Stomach (tissue), 9 donors: ENCODE measurements around the gene XRCC1. TPM values are rescaled to one million over a fixed set of nuclear protein-coding genes. Genes with fewer than 3 reads are reported as not detected.
"Not testable (repeated sequence)": the region's sequence is repeated elsewhere in the genome, so short reads cannot be mapped to it uniquely, and the experiment has no call there.

Experiments used
- DNase-seq, 2 donors: peaks; one replicate each; pipeline versions ENCODE4 v3.0.0 to v3.0.0-alpha.2; 2013 to 2019
- H3K27ac ChIP-seq, 5 donors: fragments of 200-600 bp in 4 of 5; sonication (generic) in 4 of 5; one replicate each; pipeline ENCODE4 v1.5.1; 2013 to 2019; ENCODE audit warnings: mild to moderate bottlenecking in 1 of 5, moderate library complexity in 1 of 5
- H3K27me3 ChIP-seq, 3 donors: fragments of 200-600 bp; sonication (generic); one replicate each; pipeline ENCODE4 v1.5.1; 2017 to 2019; ENCODE audit warnings: mixed run types in 1 of 3
- H3K36me3 ChIP-seq, 4 donors: fragments of 200-600 bp; sonication (generic); 1 replicate in 3 of 4; 2 replicates in 1 of 4; pipeline ENCODE4 v1.5.1; 2016 to 2019
- H3K4me1 ChIP-seq, 4 donors: fragments of 200-600 bp; sonication (generic); one replicate each; pipeline ENCODE4 v1.5.1; 2016 to 2019
- H3K4me3 ChIP-seq, 4 donors: fragments of 200-600 bp; sonication (generic) in 3 of 4; one replicate each; pipeline ENCODE4 v1.5.1; 2016 to 2019; ENCODE audit warnings: mild to moderate bottlenecking in 1 of 4
- H3K9me3 ChIP-seq, 4 donors: fragments of 200-600 bp; sonication (generic); one replicate each; pipeline ENCODE4 v1.5.1; 2016 to 2019
- EP300 ChIP-seq: sonication (generic); formaldehyde crosslinking; IDR thresholded peaks from one replicate; pipeline ENCODE4 v1.6.1; 2017; ENCODE audit warnings: antibody characterized with exemption
- POLR2A ChIP-seq, 4 donors: fragments of 450-650 bp; IDR thresholded peaks; one replicate each; pipeline ENCODE4 v1.6.1; 2016; ENCODE audit warnings: antibody characterized with exemption in 4 of 4, control low read depth in 2 of 4, mild to moderate bottlenecking in 1 of 4, moderate library complexity in 1 of 4
- POLR2AphosphoS5 ChIP-seq, 3 donors: sonication (generic); formaldehyde crosslinking; IDR thresholded peaks; one replicate each; pipeline ENCODE4 v1.6.1; 2016; ENCODE audit warnings: antibody characterized with exemption in 3 of 3
- WGBS, 5 donors: extraction: QIAGEN DNeasy Blood & Tissue Kit in 3 of 5; methylation state at CpG; one replicate each; pipeline versions ENCODE4 v1.1.5 to v1.1.7; 2013 to 2018; 5-methylcytosine and 5-hydroxymethylcytosine counted together
- intact Hi-C: fragments of 100-400 bp; cut with DNase I; formaldehyde crosslinking; loops from one replicate; pipeline ENCODE4 v1.15.1; 2023; ENCODE audit warnings: low total_unique reads
- polyA plus RNA-seq, 3 donors: library from polyadenylated mRNA; stranded (reverse); fragments of 200-250 nt; gene quantifications; one replicate each; pipeline ENCODE4 v1.2.3, GENCODE V29; 2013
- total RNA-seq, 5 donors: library from RNA; depleted of rRNA; stranded (reverse); fragments of >200 nt; gene quantifications; one replicate each; pipeline versions ENCODE4 v1.1.0 to v1.2.3, GENCODE V29; 2014 to 2016
- TF ChIP-seq, protein P1 (sequence below), 7 experiments: fragments of 450-650 bp in 4 of 7; fragments of 200-600 bp in 3 of 7; sonication (generic) in 3 of 7; IDR thresholded peaks; one replicate each; pipeline ENCODE4 v1.5.1; 2016 to 2019; ENCODE audit warnings: antibody characterized with exemption in 7 of 7, control low read depth in 2 of 7, mild to moderate bottlenecking in 1 of 7
- donor health status: healthy with polysubstance abuse.
- donor health status: Bipolar disorder and iron deficiency.
- donor health status: healthy.

The XRCC1 gene
- total and polyA plus RNA-seq, 8 donors: 10.8 to 42.5 (median 17.4) TPM

DNA sequence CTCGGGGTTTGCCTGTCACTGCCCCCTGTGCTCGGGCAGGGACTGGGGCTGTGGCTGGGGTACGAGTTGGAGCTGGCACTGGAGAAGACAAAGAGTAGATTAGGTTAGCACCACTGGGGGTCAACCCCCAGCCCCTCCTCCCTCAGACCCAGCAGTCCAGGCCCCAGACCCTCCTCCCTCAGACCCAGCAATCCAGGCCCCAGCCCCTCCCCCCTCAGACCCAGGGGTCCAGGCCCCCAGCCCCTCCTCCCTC lies 23.2 kb downstream of the XRCC1 start:
- no peaks in the 10 kb centered on the region for H3K4me1 ChIP-seq
- H3K4me3 ChIP-seq: no peak overlapping the region
- H3K9me3 ChIP-seq: no peaks in the 10 kb centered on the region
- 80 to 94% (median 85%) methylated on average over 3 of the region's 3 CpGs for WGBS, 5 donors
- DNase-seq: no peak
- no peak for TF ChIP-seq EP300
- no peak for TF ChIP-seq POLR2A (IDR thresholded peaks at IDR 0.05)
- TF ChIP-seq, protein P1, sequence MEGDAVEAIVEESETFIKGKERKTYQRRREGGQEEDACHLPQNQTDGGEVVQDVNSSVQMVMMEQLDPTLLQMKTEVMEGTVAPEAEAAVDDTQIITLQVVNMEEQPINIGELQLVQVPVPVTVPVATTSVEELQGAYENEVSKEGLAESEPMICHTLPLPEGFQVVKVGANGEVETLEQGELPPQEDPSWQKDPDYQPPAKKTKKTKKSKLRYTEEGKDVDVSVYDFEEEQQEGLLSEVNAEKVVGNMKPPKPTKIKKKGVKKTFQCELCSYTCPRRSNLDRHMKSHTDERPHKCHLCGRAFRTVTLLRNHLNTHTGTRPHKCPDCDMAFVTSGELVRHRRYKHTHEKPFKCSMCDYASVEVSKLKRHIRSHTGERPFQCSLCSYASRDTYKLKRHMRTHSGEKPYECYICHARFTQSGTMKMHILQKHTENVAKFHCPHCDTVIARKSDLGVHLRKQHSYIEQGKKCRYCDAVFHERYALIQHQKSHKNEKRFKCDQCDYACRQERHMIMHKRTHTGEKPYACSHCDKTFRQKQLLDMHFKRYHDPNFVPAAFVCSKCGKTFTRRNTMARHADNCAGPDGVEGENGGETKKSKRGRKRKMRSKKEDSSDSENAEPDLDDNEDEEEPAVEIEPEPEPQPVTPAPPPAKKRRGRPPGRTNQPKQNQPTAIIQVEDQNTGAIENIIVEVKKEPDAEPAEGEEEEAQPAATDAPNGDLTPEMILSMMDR (IDR thresholded peaks at IDR 0.05): no peak
- no peak for TF ChIP-seq POLR2AphosphoS5 (IDR thresholded peaks at IDR 0.05)
- no peak overlapping the region for H3K27ac ChIP-seq
- no peaks in the 10 kb centered on the region for H3K27me3 ChIP-seq
- peaks cover 35 to 89% (median 80%) of the 10 kb centered on the region in 4 donors for H3K36me3 ChIP-seq
- intact Hi-C loops: loop anchor here (10.0 kb wide), 1 partner anchor 103 kb away; no protein-coding TSS in a partner anchor

DNA sequence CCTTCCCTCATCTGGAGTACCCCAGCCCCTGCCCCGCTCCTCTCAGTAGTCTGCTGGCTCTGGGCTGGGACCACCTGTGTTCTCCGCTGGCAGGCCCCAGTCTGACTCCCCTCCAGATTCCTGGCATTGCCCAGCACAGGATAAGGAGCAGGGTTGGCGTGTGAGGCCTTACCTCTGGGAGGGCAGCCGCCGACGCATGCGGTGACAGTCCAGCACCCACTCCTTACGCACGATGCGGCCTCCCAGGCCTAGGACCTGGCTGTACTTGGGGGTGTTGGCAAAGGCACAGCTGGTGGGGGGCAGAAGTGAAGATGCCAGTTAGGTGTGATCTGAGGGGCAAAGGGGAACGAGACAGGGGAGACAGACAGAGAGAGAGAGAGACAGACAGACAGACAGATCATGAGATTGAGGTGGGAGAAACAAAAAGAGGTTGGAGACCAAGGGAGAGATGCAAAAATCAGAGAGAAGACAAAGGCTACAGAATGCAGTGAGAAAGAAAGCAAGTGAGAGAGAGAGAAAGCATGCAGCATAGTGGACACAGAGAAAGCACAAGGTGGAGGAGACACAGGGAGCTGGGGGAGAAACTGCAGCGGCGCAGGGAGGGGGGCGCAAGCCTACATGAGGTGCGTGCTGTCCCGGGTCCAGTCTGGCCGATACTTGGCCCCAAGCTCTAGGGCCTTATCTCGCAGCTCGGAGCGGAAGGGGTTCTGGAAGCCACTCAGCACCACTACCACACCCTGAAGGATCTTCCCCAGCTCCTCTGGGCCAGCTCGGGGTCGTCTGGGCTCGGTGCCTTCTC lies 23.7 kb downstream of the XRCC1 start:
- H3K9me3 ChIP-seq: no peaks in the 10 kb centered on the region
- peaks cover 35 to 90% (median 79%) of the 10 kb centered on the region in 4 donors for H3K36me3 ChIP-seq
- TF ChIP-seq POLR2A (IDR thresholded peaks at IDR 0.05): no peak
- TF ChIP-seq EP300: no peak
- TF ChIP-seq POLR2AphosphoS5 (IDR thresholded peaks at IDR 0.05): no peak
- TF ChIP-seq, protein P1 (IDR thresholded peaks at IDR 0.05): no peak
- no peaks in the 10 kb centered on the region for H3K27me3 ChIP-seq
- H3K27ac ChIP-seq: no peak overlapping the region
- H3K4me1 ChIP-seq: no peaks in the 10 kb centered on the region
- WGBS, 5 donors: 90 to 95% (median 91%) methylated on average over 21 to 23 of the region's 23 CpGs
- intact Hi-C loops: loop anchor here (10.0 kb wide), 1 partner anchor 103 kb away; no protein-coding TSS in a partner anchor
- no peak overlapping the region for H3K4me3 ChIP-seq
- DNase-seq: no peak

DNA sequence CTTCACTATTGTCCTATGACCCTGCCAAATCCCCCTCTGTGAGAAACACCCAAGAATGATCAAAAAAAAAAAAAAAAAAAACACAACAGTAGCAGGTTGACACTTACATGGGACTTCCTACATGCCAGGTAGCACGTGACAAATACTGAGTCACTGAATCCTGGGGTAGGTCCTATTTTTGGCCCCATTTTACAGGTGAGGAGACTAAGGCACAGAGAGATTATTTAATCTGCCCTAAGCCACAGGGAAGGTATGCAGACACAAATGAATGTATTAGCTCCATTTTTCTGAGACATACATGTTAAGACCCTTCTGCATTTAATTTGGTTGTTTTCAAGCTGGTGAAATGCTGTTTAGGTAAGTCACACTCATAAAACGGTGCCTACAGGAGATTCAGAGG lies 26.6 kb downstream of the XRCC1 start:
- intact Hi-C loops: no loop called here
- no peak for TF ChIP-seq EP300
- no peak for TF ChIP-seq POLR2AphosphoS5 (IDR thresholded peaks at IDR 0.05)
- no peak for TF ChIP-seq POLR2A (IDR thresholded peaks at IDR 0.05)
- TF ChIP-seq, protein P1 (IDR thresholded peaks at IDR 0.05): no peak
- H3K27ac ChIP-seq: no peak overlapping the region
- H3K27me3 ChIP-seq: no peaks in the 10 kb centered on the region
- WGBS, 5 donors: 84 to 94% (median 87%) methylated on average over 2 of the region's 2 CpGs
- DNase-seq: no peak
- no peaks in the 10 kb centered on the region for H3K4me1 ChIP-seq
- no peak overlapping the region for H3K4me3 ChIP-seq
- peaks cover 50 to 92% (median 81%) of the 10 kb centered on the region in 4 donors for H3K36me3 ChIP-seq
- H3K9me3 ChIP-seq: no peaks in the 10 kb centered on the region

DNA sequence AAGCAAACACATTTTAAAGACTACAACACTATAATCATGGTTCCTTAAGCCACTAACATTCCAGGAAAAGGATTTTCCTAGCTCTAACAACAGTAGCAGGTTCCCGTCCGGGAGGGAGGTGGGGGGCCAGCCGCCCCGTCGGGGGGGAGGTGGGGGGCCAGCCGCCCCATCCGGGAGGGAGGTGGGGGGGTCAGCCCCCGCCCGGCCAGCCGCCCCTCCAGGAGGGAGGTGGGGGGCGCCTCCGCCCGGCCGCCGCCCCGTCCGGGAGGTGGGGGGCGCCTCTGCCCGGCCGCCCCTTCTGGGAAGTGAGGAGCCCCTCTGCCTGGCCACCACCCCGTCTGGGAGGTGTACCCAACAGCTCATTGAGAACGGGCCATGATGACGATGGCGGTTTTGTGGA lies 27.4 kb downstream of the XRCC1 start:
- H3K4me1 ChIP-seq, intact Hi-C loops, H3K27me3 ChIP-seq, DNase-seq, H3K9me3 ChIP-seq, H3K4me3 ChIP-seq, H3K27ac ChIP-seq: not testable (repeated sequence)
- 75 to 95% (median 84%) methylated on average over 7 to 19 of the region's 24 CpGs; no CpG with 5 or more reads in 1 of the 5 donors for WGBS, 5 donors
- H3K36me3 ChIP-seq: peaks cover 53 to 92% (median 81%) of the 10 kb centered on the region in 4 donors

DNA sequence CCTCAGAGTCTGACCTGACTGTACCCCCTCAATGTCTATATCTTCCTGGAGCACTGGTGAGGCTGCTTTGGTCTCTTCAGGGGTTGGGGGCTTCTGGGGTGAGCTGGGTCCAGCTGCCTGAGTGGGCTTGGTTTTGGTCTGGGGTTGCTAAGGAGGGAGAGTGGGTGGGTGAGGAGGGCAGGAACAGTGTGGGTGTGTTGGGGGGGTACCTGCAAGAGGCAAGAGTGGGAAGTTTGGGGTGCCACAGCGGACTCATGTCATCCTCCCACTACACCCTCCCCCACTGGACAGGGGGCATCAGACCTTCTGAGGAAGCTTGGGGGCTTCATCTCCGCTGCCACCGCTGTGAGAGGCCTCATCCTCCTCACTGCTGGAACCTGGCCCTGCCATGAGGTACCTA lies 28.7 kb downstream of the XRCC1 start:
- intact Hi-C loops: no loop called here
- H3K27ac ChIP-seq: no peak overlapping the region
- TF ChIP-seq EP300 (no peak), POLR2AphosphoS5 (IDR thresholded peaks at IDR 0.05) (no peak), POLR2A (IDR thresholded peaks at IDR 0.05) (no peak)
- TF ChIP-seq, protein P1 (IDR thresholded peaks at IDR 0.05): no peak
- H3K4me1 ChIP-seq: no peaks in the 10 kb centered on the region
- DNase-seq: no peak
- peaks cover 50 to 92% (median 81%) of the 10 kb centered on the region in 4 donors for H3K36me3 ChIP-seq
- no peak overlapping the region for H3K4me3 ChIP-seq
- no peaks in the 10 kb centered on the region for H3K9me3 ChIP-seq
- H3K27me3 ChIP-seq: no peaks in the 10 kb centered on the region
- WGBS, 5 donors: 80 to 100% (median 97%) methylated on average over 1 to 3 of the region's 3 CpGs
